ENCODE data around the gene RFT1.

DNA sequence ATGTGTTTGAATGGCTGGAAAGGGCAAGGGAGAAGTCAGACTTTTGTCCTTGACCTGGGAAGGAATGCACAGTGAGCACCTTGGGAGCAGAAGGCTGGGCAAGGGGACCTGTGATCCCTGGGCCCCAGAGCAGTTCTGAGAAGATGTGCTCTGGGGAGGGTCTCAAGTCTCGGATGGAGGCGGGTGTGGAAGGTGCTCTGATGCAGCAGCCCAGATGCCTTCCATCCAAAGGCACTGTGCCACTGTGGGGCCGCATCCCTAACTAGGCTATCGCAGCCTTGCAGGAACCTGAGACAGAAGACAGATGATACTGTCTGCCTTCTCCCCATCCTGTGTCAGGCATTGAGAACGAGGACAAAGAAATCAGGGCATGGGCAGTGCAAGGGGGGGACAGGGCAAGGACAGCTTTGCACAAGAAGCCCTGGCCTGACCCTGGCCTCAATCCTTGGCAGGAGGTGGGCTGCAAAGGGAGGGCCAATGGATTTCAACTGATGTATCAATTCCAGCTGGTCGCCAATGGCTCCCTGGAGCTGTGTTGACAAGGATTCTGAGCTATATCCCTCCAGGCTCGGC is 16.2 kb upstream of the RFT1 start:
- TF ChIP-seq, protein P1, sequence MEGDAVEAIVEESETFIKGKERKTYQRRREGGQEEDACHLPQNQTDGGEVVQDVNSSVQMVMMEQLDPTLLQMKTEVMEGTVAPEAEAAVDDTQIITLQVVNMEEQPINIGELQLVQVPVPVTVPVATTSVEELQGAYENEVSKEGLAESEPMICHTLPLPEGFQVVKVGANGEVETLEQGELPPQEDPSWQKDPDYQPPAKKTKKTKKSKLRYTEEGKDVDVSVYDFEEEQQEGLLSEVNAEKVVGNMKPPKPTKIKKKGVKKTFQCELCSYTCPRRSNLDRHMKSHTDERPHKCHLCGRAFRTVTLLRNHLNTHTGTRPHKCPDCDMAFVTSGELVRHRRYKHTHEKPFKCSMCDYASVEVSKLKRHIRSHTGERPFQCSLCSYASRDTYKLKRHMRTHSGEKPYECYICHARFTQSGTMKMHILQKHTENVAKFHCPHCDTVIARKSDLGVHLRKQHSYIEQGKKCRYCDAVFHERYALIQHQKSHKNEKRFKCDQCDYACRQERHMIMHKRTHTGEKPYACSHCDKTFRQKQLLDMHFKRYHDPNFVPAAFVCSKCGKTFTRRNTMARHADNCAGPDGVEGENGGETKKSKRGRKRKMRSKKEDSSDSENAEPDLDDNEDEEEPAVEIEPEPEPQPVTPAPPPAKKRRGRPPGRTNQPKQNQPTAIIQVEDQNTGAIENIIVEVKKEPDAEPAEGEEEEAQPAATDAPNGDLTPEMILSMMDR (IDR thresholded peaks at IDR 0.05; ENCODE audit: low read length) = no peak
- TF ChIP-seq EZH2 (IDR thresholded peaks at IDR 0.05; ENCODE audit: borderline replicate concordance, low read length) = no peak

Data from OCI-LY1 (cell line).